ENCODE data around the gene PPAT.

- no peak for TF ChIP-seq RAD21 (IDR thresholded peaks at IDR 0.05; ENCODE audit: low read depth)
- TF ChIP-seq YY1 (IDR thresholded peaks at IDR 0.05; ENCODE audit: low read depth) = no peak
- TF ChIP-seq EGR1 (IDR thresholded peaks at IDR 0.05) = no peak
- TF ChIP-seq FOXM1 (IDR thresholded peaks at IDR 0.05; ENCODE audit: borderline replicate concordance, low read depth) = no peak
- TF ChIP-seq TAF1 (IDR thresholded peaks at IDR 0.05; ENCODE audit: low read depth) = no peak
- TF ChIP-seq, protein P1, sequence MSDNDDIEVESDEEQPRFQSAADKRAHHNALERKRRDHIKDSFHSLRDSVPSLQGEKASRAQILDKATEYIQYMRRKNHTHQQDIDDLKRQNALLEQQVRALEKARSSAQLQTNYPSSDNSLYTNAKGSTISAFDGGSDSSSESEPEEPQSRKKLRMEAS (IDR thresholded peaks at IDR 0.05) = no peak
- TF ChIP-seq NFIC (IDR thresholded peaks at IDR 0.05) = no peak
- no peak for TF ChIP-seq EP300 (IDR thresholded peaks at IDR 0.05; ENCODE audit: borderline replicate concordance)
- TF ChIP-seq TCF12 (IDR thresholded peaks at IDR 0.05; ENCODE audit: low read depth) = no peak
- no peak for TF ChIP-seq CREB1 (IDR thresholded peaks at IDR 0.05; ENCODE audit: low read depth)
- no peak for TF ChIP-seq REST (IDR thresholded peaks at IDR 0.05; ENCODE audit: low read depth)
- no peak for TF ChIP-seq ZBTB7A (IDR thresholded peaks at IDR 0.05; ENCODE audit: low read depth)
These were observed 24.7 kb upstream of the PPAT start for GRCh38 chr4:56460085-56460484.
